Epithelial cell of esophagus (primary cell): ENCODE measurements around the gene FBLN1.

ENCODE experiments used
- DNase-seq: peaks from one replicate; pipeline ENCODE4 v3.0.0; 2010; ENCODE audit warnings: low read depth
- H3K4me3 ChIP-seq: 2 replicates; pipeline ENCODE4 v1.5.1; 2011; ENCODE audit warnings: mild to moderate bottlenecking, low read length, control low read depth
- CTCF ChIP-seq: IDR thresholded peaks from 2 replicates; pipeline ENCODE4 v1.5.1; 2011; ENCODE audit warnings: low read depth, mild to moderate bottlenecking, low read length, control low read depth, inconsistent platforms; ENCODE audit not compliant: insufficient read depth; ENCODE audit errors: missing control alignments

The FBLN1 gene

GRCh38 chr22:45502215-45503049 lies at the start of gene FBLN1:
Gene FBLN1, plus strand, starts transcription at chr22:45502883. Its CDS starts 103 bp downstream, at chr22:45502986.
- H3K4me3 ChIP-seq = peak within 1 kb of the TSS; percentile 64
- DNase-seq = no peak
- no peak for TF ChIP-seq CTCF

GRCh38 chr22:45453764-45454163 lies 48.9 kb upstream of the FBLN1 start:
- H3K4me3 ChIP-seq = no peak overlapping the region
- TF ChIP-seq CTCF = no peak
- no peak for DNase-seq

- DNase-seq = no peak
- no peak overlapping the region for H3K4me3 ChIP-seq
- no peak for TF ChIP-seq CTCF
Measured at GRCh38 chr22:45454275-45454674, 48.4 kb upstream of the FBLN1 start.

GRCh38 chr22:45455212-45455611 lies 47.5 kb upstream of the FBLN1 start:
- H3K4me3 ChIP-seq = no peak overlapping the region
- DNase-seq = no peak

GRCh38 chr22:45455621-45456020 lies 47.1 kb upstream of the FBLN1 start:
- no peak for TF ChIP-seq CTCF
- DNase-seq = no peak
- H3K4me3 ChIP-seq = no peak overlapping the region

More at GRCh38 chr22:45455212-45455611, 47.5 kb upstream of the FBLN1 start:
- no peak for TF ChIP-seq CTCF

GRCh38 chr22:45456811-45457210 lies 45.9 kb upstream of the FBLN1 start:
- no peak overlapping the region for H3K4me3 ChIP-seq
- DNase-seq = no peak

More at GRCh38 chr22:45456811-45457210, 45.9 kb upstream of the FBLN1 start:
- TF ChIP-seq CTCF = no peak
